A549 (cell line): ENCODE results near the gene TMEM219.

Source experiments
- CTCF ChIP-seq: fragments of >200 bp; sonication (Bioruptor Twin); formaldehyde crosslinking; IDR thresholded peaks from 3 replicates; pipeline ENCODE4 v1.5.1; 2016
- E2F6 ChIP-seq: IDR thresholded peaks from 2 replicates; pipeline ENCODE4 v1.6.1; 2012; ENCODE audit warnings: low read depth, borderline replicate concordance
- EP300 ChIP-seq, 2 experiments: fragments of >200 bp; sonication (Bioruptor Twin); formaldehyde crosslinking; IDR thresholded peaks; 2 replicates in 1 of 2; 3 replicates in 1 of 2; pipeline ENCODE4 v1.6.1; 2016 to 2017
- FOSL2 ChIP-seq, 2 experiments: fragments of 450-650 bp in 1 of 2; fragments of >200 bp in 1 of 2; sonication (Bioruptor Twin) in 1 of 2; formaldehyde crosslinking; IDR thresholded peaks; 2 replicates each; pipeline versions ENCODE4 v1.5.0 to v1.6.1; 2016 to 2020; ENCODE audit warnings: mild to moderate bottlenecking in 1 of 2, moderate library complexity in 1 of 2
- HOXB5 ChIP-seq: fragments of 250-450 bp; sonication (Bioruptor Pico); IDR thresholded peaks from 2 replicates; pipeline ENCODE4 v1.5.0; 2020; ENCODE audit warnings: mild to moderate bottlenecking, moderate library complexity
- MAZ ChIP-seq: fragments of 150-350 bp; IDR thresholded peaks from 2 replicates; pipeline ENCODE4 v1.6.1; 2014; ENCODE audit warnings: antibody characterized with exemption, low read depth, low read length, borderline replicate concordance
- PHF8 ChIP-seq: fragments of 200-600 bp; sonication (generic); IDR thresholded peaks from 2 replicates; pipeline ENCODE4 v1.6.1; 2016; ENCODE audit warnings: low read depth, mild to moderate bottlenecking, antibody characterized with exemption, moderate library complexity, borderline replicate concordance
- POLR2A ChIP-seq: IDR thresholded peaks from 2 replicates; pipeline ENCODE4 v1.6.1; 2012; ENCODE audit warnings: mild to moderate bottlenecking, low read length
- RAD21 ChIP-seq, 2 experiments: fragments of >200 bp in 1 of 2; sonication (Bioruptor Twin) in 1 of 2; formaldehyde crosslinking in 1 of 2; IDR thresholded peaks in 1 of 2; conservative IDR thresholded peaks in 1 of 2; 2 replicates in 1 of 2; 3 replicates in 1 of 2; pipeline ENCODE4 v1.6.1; 2012 to 2018; ENCODE audit warnings: inconsistent platforms in 1 of 2
- RCOR1 ChIP-seq: fragments of 150-350 bp; IDR thresholded peaks from 2 replicates; pipeline ENCODE4 v1.6.1; 2014; ENCODE audit warnings: antibody characterized with exemption, low read length, low read depth
- RNF2 ChIP-seq: fragments of 200-600 bp; sonication (generic); IDR thresholded peaks from 2 replicates; pipeline ENCODE4 v1.6.1; 2016; ENCODE audit warnings: low read depth, mild to moderate bottlenecking, antibody characterized with exemption, moderate library complexity, borderline replicate concordance
- TF ChIP-seq, protein P1 (sequence below): IDR thresholded peaks from 2 replicates; pipeline ENCODE4 v1.6.1; 2012
- TF ChIP-seq, protein P2 (sequence below): fragments of 200-600 bp; sonication (generic); IDR thresholded peaks from 2 replicates; pipeline ENCODE4 v1.6.1; 2016; ENCODE audit warnings: antibody characterized with exemption, mild to moderate bottlenecking, moderate library complexity

- TF ChIP-seq FOSL2 (IDR thresholded peaks at IDR 0.05) (peak; percentile 51), FOSL2 (CRISPR knock-in tag; IDR thresholded peaks at IDR 0.05) (peak; percentile 90), POLR2A (peak; percentile 31), RAD21 (conservative IDR thresholded peaks at IDR 0.05 in 1 of 2, IDR thresholded peaks at IDR 0.05 in 1 of 2) (peak; percentile 47 to 56), CTCF (peak; percentile 64), RCOR1 (no peak), RNF2 (no peak), EP300 (IDR thresholded peaks at IDR 0.05) (no peak; a peak in 1 of 5 replicates), PHF8 (no peak), MAZ (no peak), HOXB5 (no peak), E2F6 (no peak)
- TF ChIP-seq, protein P1, sequence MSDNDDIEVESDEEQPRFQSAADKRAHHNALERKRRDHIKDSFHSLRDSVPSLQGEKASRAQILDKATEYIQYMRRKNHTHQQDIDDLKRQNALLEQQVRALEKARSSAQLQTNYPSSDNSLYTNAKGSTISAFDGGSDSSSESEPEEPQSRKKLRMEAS, result peak; percentile 74
- TF ChIP-seq, protein P2, sequence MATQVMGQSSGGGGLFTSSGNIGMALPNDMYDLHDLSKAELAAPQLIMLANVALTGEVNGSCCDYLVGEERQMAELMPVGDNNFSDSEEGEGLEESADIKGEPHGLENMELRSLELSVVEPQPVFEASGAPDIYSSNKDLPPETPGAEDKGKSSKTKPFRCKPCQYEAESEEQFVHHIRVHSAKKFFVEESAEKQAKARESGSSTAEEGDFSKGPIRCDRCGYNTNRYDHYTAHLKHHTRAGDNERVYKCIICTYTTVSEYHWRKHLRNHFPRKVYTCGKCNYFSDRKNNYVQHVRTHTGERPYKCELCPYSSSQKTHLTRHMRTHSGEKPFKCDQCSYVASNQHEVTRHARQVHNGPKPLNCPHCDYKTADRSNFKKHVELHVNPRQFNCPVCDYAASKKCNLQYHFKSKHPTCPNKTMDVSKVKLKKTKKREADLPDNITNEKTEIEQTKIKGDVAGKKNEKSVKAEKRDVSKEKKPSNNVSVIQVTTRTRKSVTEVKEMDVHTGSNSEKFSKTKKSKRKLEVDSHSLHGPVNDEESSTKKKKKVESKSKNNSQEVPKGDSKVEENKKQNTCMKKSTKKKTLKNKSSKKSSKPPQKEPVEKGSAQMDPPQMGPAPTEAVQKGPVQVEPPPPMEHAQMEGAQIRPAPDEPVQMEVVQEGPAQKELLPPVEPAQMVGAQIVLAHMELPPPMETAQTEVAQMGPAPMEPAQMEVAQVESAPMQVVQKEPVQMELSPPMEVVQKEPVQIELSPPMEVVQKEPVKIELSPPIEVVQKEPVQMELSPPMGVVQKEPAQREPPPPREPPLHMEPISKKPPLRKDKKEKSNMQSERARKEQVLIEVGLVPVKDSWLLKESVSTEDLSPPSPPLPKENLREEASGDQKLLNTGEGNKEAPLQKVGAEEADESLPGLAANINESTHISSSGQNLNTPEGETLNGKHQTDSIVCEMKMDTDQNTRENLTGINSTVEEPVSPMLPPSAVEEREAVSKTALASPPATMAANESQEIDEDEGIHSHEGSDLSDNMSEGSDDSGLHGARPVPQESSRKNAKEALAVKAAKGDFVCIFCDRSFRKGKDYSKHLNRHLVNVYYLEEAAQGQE, result no peak
Observed at GRCh38 chr16:29943846-29944799, 17.8 kb upstream of the TMEM219 start.
